Measurements from ENCODE around the gene GRIK3.

The GRIK3 gene

DNA sequence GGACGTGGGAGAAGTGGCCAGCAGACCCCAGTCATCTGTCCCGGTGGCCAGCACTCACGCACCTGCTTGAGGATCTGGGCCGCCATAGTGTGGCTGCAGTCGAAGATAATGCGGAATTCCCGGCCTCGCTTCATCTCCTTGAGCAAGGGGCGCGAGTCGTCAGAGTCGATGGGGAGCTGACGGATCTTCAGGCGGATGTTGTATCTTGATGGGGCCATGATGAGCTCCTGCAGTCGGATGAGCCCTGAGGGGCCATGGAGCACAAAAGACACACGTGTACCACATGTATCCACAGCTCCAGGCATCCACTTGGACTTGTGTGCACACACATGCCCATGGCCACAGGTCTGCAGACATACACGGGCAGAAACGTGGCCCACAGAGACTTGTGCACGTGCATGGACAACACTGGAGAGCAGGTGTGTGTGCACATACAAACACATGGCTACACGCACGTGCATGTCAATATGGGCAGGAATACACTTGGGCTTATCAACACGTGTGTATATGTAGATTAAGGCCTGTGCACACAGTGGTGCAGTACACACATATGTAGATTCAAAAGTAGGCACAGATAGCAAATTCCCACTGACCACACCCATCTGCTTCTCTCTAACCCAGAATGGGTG is 162.1 kb downstream of the GRIK3 start:
- no peak overlapping the region for H3K4me3 ChIP-seq (ENCODE audit: low read length)
- no peak for DNase-seq (ENCODE audit: low read depth)
- TF ChIP-seq, protein P1, sequence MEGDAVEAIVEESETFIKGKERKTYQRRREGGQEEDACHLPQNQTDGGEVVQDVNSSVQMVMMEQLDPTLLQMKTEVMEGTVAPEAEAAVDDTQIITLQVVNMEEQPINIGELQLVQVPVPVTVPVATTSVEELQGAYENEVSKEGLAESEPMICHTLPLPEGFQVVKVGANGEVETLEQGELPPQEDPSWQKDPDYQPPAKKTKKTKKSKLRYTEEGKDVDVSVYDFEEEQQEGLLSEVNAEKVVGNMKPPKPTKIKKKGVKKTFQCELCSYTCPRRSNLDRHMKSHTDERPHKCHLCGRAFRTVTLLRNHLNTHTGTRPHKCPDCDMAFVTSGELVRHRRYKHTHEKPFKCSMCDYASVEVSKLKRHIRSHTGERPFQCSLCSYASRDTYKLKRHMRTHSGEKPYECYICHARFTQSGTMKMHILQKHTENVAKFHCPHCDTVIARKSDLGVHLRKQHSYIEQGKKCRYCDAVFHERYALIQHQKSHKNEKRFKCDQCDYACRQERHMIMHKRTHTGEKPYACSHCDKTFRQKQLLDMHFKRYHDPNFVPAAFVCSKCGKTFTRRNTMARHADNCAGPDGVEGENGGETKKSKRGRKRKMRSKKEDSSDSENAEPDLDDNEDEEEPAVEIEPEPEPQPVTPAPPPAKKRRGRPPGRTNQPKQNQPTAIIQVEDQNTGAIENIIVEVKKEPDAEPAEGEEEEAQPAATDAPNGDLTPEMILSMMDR (conservative IDR thresholded peaks at IDR 0.05; ENCODE audit: low read depth, low read length) = no peak

DNA sequence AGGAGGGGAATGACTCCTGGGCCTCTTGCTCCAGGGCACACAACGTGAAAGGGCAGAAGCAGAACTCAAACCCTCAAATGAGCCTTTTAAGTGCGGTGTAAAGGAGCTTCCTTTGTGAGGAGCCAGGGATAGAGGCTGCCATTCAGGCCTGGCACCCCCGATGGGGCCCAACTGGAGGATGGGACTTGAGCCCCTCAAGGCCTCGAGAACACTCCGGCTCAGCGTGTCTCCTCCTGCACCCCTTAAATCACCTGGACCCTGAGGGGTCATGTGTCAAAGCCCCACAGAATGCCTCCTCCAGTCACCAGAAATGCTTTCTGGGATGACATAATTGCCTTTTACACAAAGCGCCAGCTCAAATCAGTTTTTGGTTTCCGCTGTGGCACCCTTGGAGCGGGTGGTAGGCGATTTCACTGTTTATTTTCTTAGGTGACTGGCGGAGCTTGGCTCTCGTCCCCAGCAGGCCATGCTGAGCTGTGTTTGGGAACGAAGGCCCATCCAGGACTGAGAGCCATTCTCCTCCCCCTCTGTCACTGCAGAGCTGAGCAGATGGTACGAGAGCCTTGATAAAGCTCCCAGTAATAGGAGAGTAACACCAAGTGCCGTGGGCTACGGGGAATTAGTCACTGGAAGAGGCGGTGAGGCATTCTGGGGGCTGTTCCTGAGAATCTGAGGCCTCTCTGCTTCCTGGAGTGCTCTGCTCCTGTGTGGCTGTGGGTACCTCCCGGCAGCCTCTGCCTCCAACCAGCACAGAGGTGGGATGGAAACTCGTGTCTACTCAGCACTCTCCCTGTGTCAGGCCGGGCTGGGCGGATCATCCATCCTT is 163.0 kb downstream of the GRIK3 start:
- no peak for DNase-seq (ENCODE audit: low read depth)
- H3K4me3 ChIP-seq (ENCODE audit: low read length) = no peak overlapping the region
- TF ChIP-seq, protein P1 (conservative IDR thresholded peaks at IDR 0.05; ENCODE audit: low read depth, low read length) = no peak

DNA sequence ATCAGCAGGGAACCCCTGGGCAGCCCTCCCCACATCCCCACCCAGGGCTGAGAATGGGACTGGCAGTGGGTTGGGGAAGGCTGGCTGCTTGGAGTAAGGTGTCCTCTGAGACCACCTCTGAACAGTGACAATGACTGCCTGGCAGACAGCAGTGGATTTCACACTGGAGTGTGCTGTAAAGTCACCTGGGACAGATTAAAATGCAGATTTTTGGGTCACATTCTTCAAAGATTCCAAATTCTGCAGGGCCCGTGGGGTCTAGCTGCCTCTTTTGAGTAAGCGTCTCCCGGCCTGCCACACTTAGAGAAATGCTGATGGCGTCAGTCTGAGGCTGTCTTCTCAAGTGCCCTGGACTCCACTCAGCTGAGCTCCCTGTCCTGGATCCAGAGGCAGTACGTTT is 164.5 kb downstream of the GRIK3 start:
- TF ChIP-seq, protein P1 (conservative IDR thresholded peaks at IDR 0.05; ENCODE audit: low read depth, low read length) = no peak
- no peak overlapping the region for H3K4me3 ChIP-seq (ENCODE audit: low read length)
- DNase-seq (ENCODE audit: low read depth) = no peak

DNA sequence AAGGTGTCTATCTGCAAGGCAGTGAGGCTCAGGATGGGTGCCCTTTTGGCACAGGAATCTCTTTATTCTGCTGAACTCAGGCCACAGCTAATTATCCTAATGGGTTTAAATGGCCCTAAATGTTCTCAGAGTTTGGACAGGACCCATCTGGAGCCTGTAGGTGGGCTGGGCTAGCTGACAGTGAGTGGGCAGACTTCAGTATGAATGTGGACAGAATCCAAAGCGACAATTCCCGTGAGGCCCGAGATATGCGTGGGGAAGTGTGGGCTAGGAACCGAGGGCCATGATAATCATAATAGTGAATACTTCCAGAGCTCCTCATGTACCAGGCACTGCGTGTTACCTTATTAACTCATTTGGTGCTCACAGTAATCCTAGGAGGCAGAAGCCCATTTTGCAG is 165.3 kb downstream of the GRIK3 start:
- H3K4me3 ChIP-seq (ENCODE audit: low read length) = no peak overlapping the region
- TF ChIP-seq, protein P1 (conservative IDR thresholded peaks at IDR 0.05; ENCODE audit: low read depth, low read length) = no peak
- DNase-seq (ENCODE audit: low read depth) = no peak

DNA sequence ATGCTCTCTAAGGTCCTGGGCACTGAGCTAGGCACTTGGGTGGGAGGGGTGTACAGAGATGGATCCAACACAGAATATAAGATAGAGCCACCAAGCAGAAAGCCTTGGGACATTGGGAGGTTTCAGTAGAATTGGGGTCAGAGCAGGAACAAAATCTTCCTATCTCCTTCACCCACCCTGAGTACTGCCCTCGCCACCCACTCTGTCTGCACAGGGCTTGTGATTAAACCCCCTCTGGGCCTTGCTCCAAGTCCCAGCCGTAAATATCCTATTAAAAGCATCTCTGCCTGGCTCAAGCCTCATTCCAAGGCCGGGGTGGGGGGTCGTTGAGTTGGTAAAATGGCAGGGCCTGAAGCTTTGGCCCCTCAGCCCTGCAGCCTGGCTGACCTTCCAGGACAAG is 166.7 kb downstream of the GRIK3 start:
- no peak for DNase-seq (ENCODE audit: low read depth)
- TF ChIP-seq, protein P1 (conservative IDR thresholded peaks at IDR 0.05; ENCODE audit: low read depth, low read length) = no peak
- no peak overlapping the region for H3K4me3 ChIP-seq (ENCODE audit: low read length)

DNA sequence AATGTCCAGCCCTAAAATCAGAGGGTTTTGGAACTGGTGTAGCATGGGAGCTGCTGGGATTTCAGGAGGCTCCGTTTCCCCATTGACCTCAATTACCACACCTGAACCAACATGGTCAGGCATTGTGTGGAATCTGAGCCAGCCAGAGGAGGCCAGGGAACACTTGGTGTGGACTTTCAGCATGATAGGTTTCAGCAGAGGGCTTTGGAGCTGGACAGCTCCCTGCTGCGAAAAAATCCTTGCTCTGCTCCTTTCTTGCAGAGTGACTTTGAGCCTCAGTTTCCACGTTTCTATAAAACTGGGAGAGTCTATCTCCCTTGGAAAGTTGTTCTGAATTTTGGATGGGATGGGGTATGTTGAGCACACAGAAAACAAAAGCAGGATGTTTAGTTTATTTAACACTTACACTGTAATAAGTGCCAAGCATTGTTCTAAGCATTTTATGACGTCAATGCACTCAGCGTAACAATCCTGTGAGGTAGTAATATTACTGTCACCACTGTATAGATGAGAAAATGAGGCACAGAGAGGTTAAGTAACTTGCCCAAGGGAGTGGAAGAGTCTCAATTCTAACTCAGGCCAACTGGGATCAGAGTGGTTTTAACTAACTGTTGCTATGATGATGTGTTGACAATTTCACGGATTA is 168.0 kb downstream of the GRIK3 start:
- TF ChIP-seq, protein P1 (conservative IDR thresholded peaks at IDR 0.05; ENCODE audit: low read depth, low read length) = no peak
- no peak overlapping the region for H3K4me3 ChIP-seq (ENCODE audit: low read length)
- DNase-seq (ENCODE audit: low read depth) = no peak

Measured in retinal pigment epithelial cell (primary cell).